SKM-1 (cell line): ENCODE measurements around the gene SCRG1.

Experiments
- DNase-seq: peaks from one replicate; lab custom pipeline; 2025; ENCODE audit not compliant: unreplicated experiment; lab: John Stamatoyannopoulos, UW

The SCRG1 gene

DNA sequence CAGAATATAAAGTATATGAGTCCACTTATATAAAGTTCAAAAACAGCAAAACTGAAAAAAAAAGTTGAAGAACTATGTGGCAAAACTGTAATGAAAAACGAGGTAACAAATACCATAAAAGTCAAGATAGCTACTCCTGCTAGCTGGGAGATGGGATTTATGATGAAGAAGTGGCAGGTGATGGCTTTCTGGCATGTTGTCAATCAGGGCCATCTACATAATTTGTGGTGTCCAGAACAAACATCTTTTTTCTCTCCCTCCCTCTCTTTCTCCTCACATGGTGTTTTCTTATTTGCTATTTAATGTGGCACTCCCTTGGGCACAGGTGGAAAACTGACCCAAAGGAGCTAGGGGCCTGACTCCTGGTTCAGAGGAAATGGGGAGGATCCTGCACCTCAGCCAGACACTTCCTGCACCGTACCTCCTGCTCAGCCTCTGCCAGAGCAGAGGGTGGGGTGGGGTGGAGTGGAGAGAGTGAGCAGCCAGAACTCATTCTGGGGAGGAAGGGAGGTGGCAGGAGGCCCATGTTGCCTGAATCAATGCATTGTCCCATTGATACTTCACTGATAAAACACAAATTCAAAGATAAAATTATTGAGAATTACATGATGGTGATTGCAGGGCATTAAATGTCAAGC is 33.4 kb downstream of the SCRG1 start:
- no peak for DNase-seq

DNA sequence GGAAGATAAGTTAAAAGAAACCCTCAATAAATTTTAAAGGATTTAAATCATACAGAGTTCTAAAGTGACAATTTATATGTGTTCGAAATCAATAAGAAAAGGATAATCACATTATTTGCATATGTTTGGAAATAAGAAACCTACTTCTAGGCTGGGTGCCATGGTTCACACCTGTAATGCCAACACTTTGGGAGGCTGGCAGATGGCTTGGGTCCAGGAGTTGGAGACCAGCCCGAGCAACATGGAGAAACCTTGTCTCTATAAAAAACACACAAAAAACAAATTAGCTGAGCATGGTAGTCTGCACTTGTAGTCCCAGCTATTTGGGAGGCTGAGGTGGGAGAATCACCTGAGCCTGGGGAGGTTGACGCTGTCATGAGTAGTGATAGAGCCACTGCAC is 36.2 kb downstream of the SCRG1 start:
- DNase-seq = no peak

DNA sequence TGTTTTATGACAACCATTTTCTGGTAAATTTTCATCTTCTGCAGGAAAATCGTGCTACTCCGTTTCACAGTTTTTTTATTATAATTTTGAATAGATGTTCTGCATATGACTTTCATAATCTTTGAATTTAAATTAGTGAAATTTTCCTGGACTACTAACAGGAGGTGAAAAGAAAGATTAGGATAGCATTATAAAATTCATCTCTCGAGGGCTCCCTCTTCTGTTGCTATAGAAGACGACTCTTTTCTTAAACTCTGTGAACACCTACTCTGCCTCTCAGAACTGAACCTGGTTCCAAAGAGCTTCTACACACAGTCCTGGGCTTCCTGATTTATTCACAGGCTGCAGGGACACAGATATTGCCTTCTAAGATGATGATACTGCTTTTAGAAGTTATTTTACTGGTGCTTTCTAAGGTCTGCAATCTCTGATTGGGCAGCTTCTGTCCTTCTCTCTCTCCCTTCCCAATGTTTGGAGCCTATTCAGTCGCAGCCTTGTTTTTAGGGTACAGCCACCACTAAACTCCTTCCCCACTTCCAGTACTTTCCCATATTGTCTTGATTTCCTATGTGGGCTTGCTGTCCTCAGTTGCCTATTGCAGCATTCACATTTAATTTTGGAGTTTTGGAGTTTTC is 38.2 kb downstream of the SCRG1 start:
- no peak for DNase-seq

- no peak for DNase-seq
These were observed 41.0 kb downstream of the SCRG1 start for GRCh38 chr4:173357939-173358338.

GRCh38 chr4:173347467-173347866 is 51.4 kb downstream of the SCRG1 start:
- no peak for DNase-seq

- no peak for DNase-seq
These were observed 52.8 kb downstream of the SCRG1 start for GRCh38 chr4:173346074-173346473.

GRCh38 chr4:173345648-173346047 is 53.3 kb downstream of the SCRG1 start:
- DNase-seq = no peak

DNA sequence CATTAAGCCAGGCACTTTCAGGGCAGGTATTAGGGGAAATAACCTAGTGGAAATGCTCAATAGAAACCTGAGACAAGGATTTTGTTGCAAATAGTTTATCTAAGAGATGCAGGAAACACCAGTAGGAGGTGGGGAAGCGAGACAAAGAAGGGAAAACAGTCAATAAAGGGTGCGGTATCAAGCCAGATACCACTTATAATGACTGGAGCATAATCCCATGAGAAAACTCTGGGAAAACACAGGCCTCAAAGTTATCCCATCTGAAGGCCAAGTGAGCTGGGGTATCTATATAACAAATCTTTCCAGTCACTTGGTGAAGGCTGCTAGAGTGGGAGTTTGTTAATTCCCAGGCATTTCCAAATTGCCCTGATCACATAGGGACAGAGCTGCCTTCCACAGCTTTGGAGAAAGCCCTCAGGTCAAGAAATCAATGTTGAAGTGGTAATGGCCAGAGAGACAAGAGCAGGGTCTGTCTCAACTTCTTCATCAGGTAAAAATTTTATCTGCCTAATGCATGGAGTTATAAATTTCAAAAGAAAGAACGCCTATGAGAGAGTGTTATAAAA is 55.0 kb downstream of the SCRG1 start:
- no peak for DNase-seq

DNA sequence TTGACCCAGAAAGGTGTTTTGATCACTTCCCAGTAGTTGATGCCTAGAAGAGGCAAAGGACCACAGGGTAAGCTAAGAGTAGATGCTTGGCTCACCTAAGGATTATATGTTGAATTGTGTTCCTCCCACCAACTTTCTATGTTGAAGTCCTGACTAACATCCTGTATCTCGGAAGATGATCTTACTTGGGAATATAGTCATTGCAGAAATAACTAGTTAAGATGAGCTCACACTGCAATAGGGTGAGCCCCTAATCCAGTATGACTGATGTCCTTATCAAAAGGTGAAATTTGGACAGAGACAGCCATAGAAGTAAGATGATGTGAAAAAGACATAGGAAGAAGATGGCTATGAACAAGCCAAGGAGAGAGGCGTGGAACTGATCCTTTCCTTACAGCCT is 61.5 kb downstream of the SCRG1 start:
- DNase-seq = no peak

DNA sequence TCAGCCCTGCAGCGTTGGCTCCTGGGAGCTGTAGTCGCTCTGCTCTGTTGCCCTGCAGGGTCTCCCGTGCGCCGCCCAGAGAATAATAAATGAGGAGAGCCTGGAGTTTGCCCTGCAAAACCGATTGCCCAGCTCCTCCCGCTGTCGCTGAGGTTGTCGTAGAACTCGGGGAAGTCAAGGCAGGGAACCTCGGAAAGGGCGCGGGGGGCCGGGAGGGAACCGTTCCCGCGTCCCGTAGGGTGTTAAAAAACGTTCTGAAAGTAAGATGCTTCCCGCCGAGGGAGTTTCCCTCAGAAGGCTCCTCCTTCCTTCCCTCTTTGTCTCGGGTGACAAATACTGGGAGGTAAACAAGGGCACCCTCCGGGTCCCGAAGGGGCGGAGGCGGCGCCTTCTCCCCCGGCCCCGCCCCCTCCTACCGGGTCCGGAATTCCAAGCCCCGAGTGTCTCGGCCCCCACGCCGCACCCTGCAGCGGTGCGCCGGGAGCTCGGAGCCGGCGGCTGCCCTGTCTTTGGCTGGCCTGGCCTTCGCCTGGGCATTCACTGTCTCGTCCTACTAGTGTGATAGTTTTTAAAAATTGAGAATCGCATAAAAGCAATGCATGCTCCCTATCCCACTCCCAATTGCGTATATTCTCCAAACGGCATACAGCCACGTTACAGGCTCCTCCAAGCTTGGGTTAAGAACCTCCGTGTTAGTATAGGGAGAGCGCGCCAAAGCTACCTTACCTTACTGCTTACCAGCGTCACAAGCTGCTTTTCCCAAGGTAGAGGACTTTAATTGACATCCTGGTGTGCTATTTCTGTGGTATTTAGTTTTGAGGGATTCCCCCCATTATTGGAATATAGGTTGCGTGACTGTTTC is 63.8 kb downstream of the SCRG1 start:
- peak; percentile 68 for DNase-seq
